Measurements from ENCODE around the gene LILRA6. TPM values are rescaled to one million over a fixed set of nuclear protein-coding genes. Genes with fewer than 3 reads are reported as not detected.
"Not testable (repeated sequence)": the region's sequence is repeated elsewhere in the genome, so short reads cannot be mapped to it uniquely, and the experiment has no call there.

Gene LILRA6
- total RNA-seq, 1 experiment from 2014 or later: not detected

DNA sequence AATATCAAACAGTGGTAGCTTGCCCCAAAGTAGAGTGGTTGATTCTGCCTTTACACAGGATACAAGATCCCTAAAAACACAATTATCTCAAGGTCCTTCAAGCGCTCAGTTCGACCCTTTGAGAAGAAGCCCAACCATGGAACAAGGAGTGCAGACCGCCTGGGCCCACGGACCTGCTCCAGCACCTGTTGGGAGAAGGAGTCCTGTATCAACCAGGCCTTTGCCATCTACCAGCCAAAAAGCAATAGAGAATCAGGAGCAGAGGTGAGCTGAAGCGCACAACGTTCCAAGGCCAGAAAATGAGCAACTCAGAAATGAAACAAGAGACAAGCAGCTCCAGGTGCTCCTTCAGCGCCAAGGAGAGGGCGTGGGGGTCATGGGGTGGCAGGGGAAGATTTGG lies 13.4 kb downstream of the LILRA6 start:
- Histone ChIP-seq H2AFZ (ENCODE audit: low read depth, low read length, poor library complexity, severe bottlenecking) (no peak overlapping the region), H3K27me3 (ENCODE audit: insufficient read depth, low read length) (no peaks in the 10 kb centered on the region), H3K36me3 (ENCODE audit: control insufficient read depth in 1 of 2, insufficient read depth in 2 of 2, low read length in 2 of 2) (no peaks in the 10 kb centered on the region), H3K9me3 (ENCODE audit: control insufficient read depth in 1 of 2, insufficient read depth in 1 of 2, low read depth in 1 of 2, low read length in 2 of 2) (peaks cover 0 to 4% of the 10 kb centered on the region in 2 experiments; a peak in 2 of 4 replicates), H3K27ac (ENCODE audit: low read depth, low read length) (no peak overlapping the region), H3K79me2 (ENCODE audit: insufficient read depth, low read length) (no peaks in the 10 kb centered on the region), H3K4me3 (replicated peaks in 1 of 2; ENCODE audit: low read depth in 1 of 2, low read length in 2 of 2) (no peak overlapping the region), H3K4me2 (ENCODE audit: low read length) (no peak overlapping the region), H3K9ac (ENCODE audit: low read length) (no peak overlapping the region), H3K9me2 (ENCODE audit: insufficient read depth) (no peaks in the 10 kb centered on the region), H3K4me1 (ENCODE audit: control insufficient read depth in 1 of 2, insufficient read depth in 2 of 2, low read length in 2 of 2) (peaks cover 5 to 15% of the 10 kb centered on the region in 2 experiments; a peak in 3 of 4 replicates), H4K20me1 (ENCODE audit: insufficient read depth) (no peaks in the 10 kb centered on the region)
- TF ChIP-seq JUND (IDR thresholded peaks at IDR 0.05): no peak
- TF ChIP-seq EZH2 (IDR thresholded peaks at IDR 0.05): no peak
- TF ChIP-seq REST (IDR thresholded peaks at IDR 0.05; ENCODE audit: low read depth): no peak
- TF ChIP-seq SP1 (IDR thresholded peaks at IDR 0.05; ENCODE audit: low read depth): no peak
- TF ChIP-seq CEBPB (IDR thresholded peaks at IDR 0.05; ENCODE audit: low read depth): no peak
- intact Hi-C loops (cut with micrococcal nuclease): no loop called here
- CTCF ChIA-PET: interaction anchor here (1.4 to 1.6 kb wide), 2 partner anchors 37 to 40 kb away, joined by 3 to 5 read pairs; partner anchors contain the start of gene MBOAT7
- DNase-seq (ENCODE audit: low read depth, low spot score) (no peak), ATAC-seq (no peak)
- RAD21 ChIA-PET (ENCODE audit: low non-redundant PET in 1 of 2, low total read pairs in 2 of 2, uncharacterized antibody in 2 of 2, unreplicated experiment in 2 of 2): no interaction called here
- POLR2A ChIA-PET: interaction anchor here (2.6 kb wide), 1 partner anchor 28 kb away, joined by 10 read pairs; the partner anchor contains the start of gene RPS9
- BruUV-seq (replicated peaks): no TSS peak

DNA sequence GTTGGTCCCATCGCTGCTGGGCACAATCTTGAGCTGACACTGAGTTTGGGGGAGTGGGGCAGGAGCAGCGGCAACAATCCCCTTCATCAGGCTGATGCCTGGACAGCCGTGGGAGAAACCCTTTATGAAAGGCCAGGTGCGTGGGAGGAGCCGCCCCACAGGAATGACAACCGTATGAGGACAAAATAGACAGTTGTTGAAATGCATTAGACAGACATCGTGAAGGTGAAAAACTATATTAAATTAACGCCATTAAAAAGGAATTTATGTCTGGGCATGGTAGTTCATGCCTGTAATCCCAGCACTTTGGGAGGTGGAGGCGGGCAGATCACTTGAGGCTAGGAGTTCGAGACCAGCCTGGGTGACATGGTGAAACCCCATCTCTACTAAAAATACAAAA lies 18.0 kb downstream of the LILRA6 start:
- H3K36me3 ChIP-seq (ENCODE audit: control insufficient read depth in 1 of 2, insufficient read depth in 2 of 2, low read length in 2 of 2); H3K9ac ChIP-seq (ENCODE audit: low read length); H3K27me3 ChIP-seq (ENCODE audit: insufficient read depth, low read length); H3K4me2 ChIP-seq (ENCODE audit: low read length); H2AFZ ChIP-seq (ENCODE audit: low read depth, low read length, poor library complexity, severe bottlenecking); H3K4me1 ChIP-seq (ENCODE audit: control insufficient read depth in 1 of 2, insufficient read depth in 2 of 2, low read length in 2 of 2); POLR2A ChIA-PET; DNase-seq (ENCODE audit: low read depth, low spot score); H3K9me3 ChIP-seq (ENCODE audit: control insufficient read depth in 1 of 2, insufficient read depth in 1 of 2, low read depth in 1 of 2, low read length in 2 of 2); intact Hi-C loops (cut with micrococcal nuclease); H3K27ac ChIP-seq (ENCODE audit: low read depth, low read length); H3K79me2 ChIP-seq (ENCODE audit: insufficient read depth, low read length); H3K4me3 ChIP-seq (replicated peaks in 1 of 2; ENCODE audit: low read depth in 1 of 2, low read length in 2 of 2); RAD21 ChIA-PET (ENCODE audit: low non-redundant PET in 1 of 2, low total read pairs in 2 of 2, uncharacterized antibody in 2 of 2, unreplicated experiment in 2 of 2); BruUV-seq (replicated peaks); H3K9me2 ChIP-seq (ENCODE audit: insufficient read depth); CTCF ChIA-PET; H4K20me1 ChIP-seq (ENCODE audit: insufficient read depth); ATAC-seq: not testable (repeated sequence)

DNA sequence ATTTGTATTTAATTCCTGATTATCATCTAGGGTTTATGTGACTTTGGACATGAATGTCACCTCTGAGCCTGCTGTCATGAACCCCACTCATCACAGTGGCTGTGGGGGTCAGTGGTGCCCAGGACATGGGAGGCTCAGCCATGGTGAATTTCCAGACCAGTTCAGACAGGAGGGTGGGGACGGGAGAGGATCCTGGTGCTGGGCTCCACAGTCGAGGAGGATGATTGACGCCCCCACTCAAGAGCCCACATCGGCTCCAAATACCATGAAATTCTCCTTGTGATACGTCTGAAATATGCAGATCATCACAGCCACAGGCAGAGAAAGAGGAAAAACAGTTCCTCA lies 18.7 kb downstream of the LILRA6 start:
- intact Hi-C loops (cut with micrococcal nuclease); H3K27me3 ChIP-seq (ENCODE audit: insufficient read depth, low read length); ATAC-seq; H2AFZ ChIP-seq (ENCODE audit: low read depth, low read length, poor library complexity, severe bottlenecking); H3K27ac ChIP-seq (ENCODE audit: low read depth, low read length); H3K79me2 ChIP-seq (ENCODE audit: insufficient read depth, low read length); BruUV-seq (replicated peaks); POLR2A ChIA-PET; H3K9me2 ChIP-seq (ENCODE audit: insufficient read depth); H4K20me1 ChIP-seq (ENCODE audit: insufficient read depth); H3K9me3 ChIP-seq (ENCODE audit: control insufficient read depth in 1 of 2, insufficient read depth in 1 of 2, low read depth in 1 of 2, low read length in 2 of 2); DNase-seq (ENCODE audit: low read depth, low spot score); CTCF ChIA-PET; H3K4me1 ChIP-seq (ENCODE audit: control insufficient read depth in 1 of 2, insufficient read depth in 2 of 2, low read length in 2 of 2); H3K4me3 ChIP-seq (replicated peaks in 1 of 2; ENCODE audit: low read depth in 1 of 2, low read length in 2 of 2); H3K9ac ChIP-seq (ENCODE audit: low read length); RAD21 ChIA-PET (ENCODE audit: low non-redundant PET in 1 of 2, low total read pairs in 2 of 2, uncharacterized antibody in 2 of 2, unreplicated experiment in 2 of 2); H3K4me2 ChIP-seq (ENCODE audit: low read length); H3K36me3 ChIP-seq (ENCODE audit: control insufficient read depth in 1 of 2, insufficient read depth in 2 of 2, low read length in 2 of 2): not testable (repeated sequence)

Data from HCT116 (cell line).